Progenitor cell of endocrine pancreas (in vitro differentiated cells): ENCODE results near the gene WDR59. TPM values are rescaled to one million over a fixed set of nuclear protein-coding genes. Genes with fewer than 3 reads are reported as not detected.

Experiments used
- DNase-seq: peaks from one replicate; pipeline ENCODE4 v3.0.0; 2021; ENCODE audit warnings: low spot score; ENCODE audit not compliant: unreplicated experiment
- H3K27ac Mint-ChIP-seq: 2 replicates; pipeline ENCODE4 v1.8.0; 2021; ENCODE audit warnings: mild to moderate bottlenecking, moderate library complexity, mixed read lengths
- H3K27me3 Mint-ChIP-seq: 2 replicates; pipeline ENCODE4 v1.8.0; 2021; ENCODE audit warnings: mixed read lengths
- H3K36me3 Mint-ChIP-seq: 2 replicates; pipeline ENCODE4 v1.8.0; 2022; ENCODE audit warnings: mixed read lengths; ENCODE audit not compliant: insufficient read depth
- H3K4me1 Mint-ChIP-seq: 2 replicates; pipeline ENCODE4 v1.8.0; 2021; ENCODE audit warnings: low read depth, mixed read lengths
- H3K4me3 Mint-ChIP-seq: 2 replicates; pipeline ENCODE4 v1.8.0; 2021; ENCODE audit warnings: low read depth, mild to moderate bottlenecking, moderate library complexity, mixed read lengths
- H3K9me3 Mint-ChIP-seq: 2 replicates; pipeline ENCODE4 v1.8.0; 2021; ENCODE audit warnings: low read depth, mixed read lengths
- total RNA-seq: library from RNA; stranded (reverse); gene quantifications from 2 replicates; pipeline ENCODE4 v1.2.1, GENCODE V29; 2021
- TF ChIP-seq, protein P1 (sequence below): fragments of 200-600 bp; sonication (generic); IDR thresholded peaks from one replicate; pipeline ENCODE4 v1.5.0; 2021; ENCODE audit warnings: antibody characterized with exemption, mild to moderate bottlenecking; ENCODE audit not compliant: unreplicated experiment

WDR59 gene
- total RNA-seq, 1 donor from 2014 or later = 154 TPM

DNA sequence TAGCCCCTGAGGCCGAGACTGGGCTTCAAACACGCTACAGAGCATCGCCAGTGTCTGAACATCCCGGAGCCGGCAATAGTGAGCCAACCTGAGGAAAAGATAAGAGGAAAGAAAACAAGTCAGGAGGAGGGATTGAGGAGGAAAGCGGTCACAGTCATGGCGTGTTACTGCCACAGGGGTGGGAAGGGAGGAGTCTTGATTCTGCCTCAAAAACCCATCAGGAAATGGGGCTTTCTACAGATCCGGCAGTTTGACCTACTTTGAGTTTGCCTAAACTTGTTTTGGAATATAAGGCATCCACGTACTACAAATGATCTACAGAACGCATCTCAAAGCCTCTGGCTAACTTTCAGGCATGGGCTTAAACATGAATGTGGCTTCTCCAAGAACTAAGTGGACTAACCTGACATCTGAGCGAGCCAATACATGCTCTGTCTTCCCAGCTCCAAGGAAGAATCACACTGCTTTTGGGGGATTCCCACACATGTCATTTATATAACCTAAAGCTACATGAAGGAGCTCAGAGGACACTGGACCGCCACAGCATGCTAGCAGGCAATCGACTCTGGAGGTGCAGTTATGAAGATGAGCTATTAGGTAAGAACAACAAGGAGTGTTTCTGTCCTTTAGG is 96.6 kb downstream of the WDR59 start:
- no peak overlapping the region for H3K27ac Mint-ChIP-seq
- peaks cover 53% of the 10 kb centered on the region for H3K36me3 Mint-ChIP-seq
- peaks cover 6% of the 10 kb centered on the region for H3K9me3 Mint-ChIP-seq
- no peak for DNase-seq
- TF ChIP-seq, protein P1, sequence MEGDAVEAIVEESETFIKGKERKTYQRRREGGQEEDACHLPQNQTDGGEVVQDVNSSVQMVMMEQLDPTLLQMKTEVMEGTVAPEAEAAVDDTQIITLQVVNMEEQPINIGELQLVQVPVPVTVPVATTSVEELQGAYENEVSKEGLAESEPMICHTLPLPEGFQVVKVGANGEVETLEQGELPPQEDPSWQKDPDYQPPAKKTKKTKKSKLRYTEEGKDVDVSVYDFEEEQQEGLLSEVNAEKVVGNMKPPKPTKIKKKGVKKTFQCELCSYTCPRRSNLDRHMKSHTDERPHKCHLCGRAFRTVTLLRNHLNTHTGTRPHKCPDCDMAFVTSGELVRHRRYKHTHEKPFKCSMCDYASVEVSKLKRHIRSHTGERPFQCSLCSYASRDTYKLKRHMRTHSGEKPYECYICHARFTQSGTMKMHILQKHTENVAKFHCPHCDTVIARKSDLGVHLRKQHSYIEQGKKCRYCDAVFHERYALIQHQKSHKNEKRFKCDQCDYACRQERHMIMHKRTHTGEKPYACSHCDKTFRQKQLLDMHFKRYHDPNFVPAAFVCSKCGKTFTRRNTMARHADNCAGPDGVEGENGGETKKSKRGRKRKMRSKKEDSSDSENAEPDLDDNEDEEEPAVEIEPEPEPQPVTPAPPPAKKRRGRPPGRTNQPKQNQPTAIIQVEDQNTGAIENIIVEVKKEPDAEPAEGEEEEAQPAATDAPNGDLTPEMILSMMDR = no peak
- no peaks in the 10 kb centered on the region for H3K27me3 Mint-ChIP-seq
- H3K4me3 Mint-ChIP-seq = no peak overlapping the region
- H3K4me1 Mint-ChIP-seq = peaks cover 6% of the 10 kb centered on the region

GRCh38 chr16:74887084-74887483 is 97.8 kb downstream of the WDR59 start:
- no peak overlapping the region for H3K4me3 Mint-ChIP-seq
- DNase-seq = no peak
- TF ChIP-seq, protein P1 = no peak
- H3K27me3 Mint-ChIP-seq = no peaks in the 10 kb centered on the region
- H3K27ac Mint-ChIP-seq = no peak overlapping the region
- H3K9me3 Mint-ChIP-seq = peaks cover 6% of the 10 kb centered on the region
- H3K4me1 Mint-ChIP-seq = peaks cover 6% of the 10 kb centered on the region
- H3K36me3 Mint-ChIP-seq = peaks cover 47% of the 10 kb centered on the region

DNA sequence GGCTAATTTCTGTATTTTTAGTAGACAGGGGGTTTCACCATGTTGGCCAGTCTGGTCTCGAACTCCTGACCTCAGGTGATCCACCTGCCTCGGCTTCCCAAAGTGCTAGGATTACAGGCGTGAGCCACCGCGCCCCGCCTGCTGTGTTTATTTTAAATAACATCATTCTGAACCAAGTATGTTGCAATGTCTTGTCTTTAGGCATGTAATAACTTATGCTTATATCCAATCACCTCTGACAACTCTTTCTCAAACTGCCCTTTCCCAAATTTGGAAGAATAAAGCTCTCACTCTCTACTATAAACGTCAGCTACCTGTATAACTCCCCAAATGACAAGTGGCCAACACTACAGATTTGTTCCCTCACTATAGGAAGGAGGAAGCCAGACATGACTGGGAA is 107.2 kb downstream of the WDR59 start:
- TF ChIP-seq, protein P1 = no peak
- no peaks in the 10 kb centered on the region for H3K4me1 Mint-ChIP-seq
- H3K36me3 Mint-ChIP-seq = peaks cover 24% of the 10 kb centered on the region
- H3K9me3 Mint-ChIP-seq = no peaks in the 10 kb centered on the region
- H3K27me3 Mint-ChIP-seq = no peaks in the 10 kb centered on the region
- H3K4me3 Mint-ChIP-seq = no peak overlapping the region
- DNase-seq = no peak
- H3K27ac Mint-ChIP-seq = peak overlapping the region; percentile 2

DNA sequence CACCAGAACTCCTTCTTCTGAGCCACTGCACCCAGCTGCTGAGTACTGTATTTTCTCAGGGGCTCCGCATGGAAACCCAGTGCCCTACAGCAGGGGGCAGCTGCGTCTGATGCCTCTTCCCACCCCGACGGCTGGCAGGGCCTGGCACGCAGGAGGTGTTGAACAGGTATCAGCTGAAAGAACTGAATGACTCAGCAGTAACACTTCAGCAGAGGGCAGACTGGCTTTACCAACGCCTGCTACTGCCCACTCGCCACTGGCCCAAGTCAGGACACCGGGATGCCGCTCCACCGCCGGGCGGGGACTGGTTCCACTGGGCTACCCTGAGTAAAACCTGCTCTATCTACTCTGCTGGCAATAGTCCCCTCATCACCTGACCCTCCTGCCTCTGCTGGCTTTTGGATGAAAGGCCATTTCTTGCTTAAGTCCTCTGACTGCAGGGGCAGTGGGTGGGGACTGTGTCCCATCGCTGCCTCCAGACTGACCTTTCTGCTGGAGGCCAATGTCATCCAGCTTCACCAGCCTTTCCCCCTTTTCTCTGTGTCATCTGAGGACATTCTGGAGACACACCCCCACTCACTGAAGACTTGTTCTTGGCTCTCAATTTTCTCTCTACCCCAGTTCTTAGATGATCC is 109.9 kb downstream of the WDR59 start:
- H3K4me3 Mint-ChIP-seq = no peak overlapping the region

DNA sequence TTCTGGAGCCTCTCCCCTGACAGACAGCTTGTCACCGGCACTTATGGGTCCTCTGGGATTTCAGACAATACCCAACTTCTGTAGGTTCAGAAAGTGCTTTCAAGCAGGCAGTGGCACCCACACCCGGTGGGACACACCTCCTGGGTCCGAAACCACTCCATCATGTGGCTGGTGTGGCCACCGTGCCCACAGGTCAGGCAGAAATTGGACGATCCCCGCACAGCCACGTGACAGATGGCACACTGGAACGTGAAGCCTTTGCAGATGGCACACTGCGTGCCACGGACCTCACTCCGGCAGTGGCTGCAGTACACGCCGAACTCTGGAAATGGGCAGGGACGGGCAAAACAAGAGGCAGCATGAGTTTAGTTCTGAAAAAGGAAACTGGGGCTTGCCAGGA is 110.8 kb downstream of the WDR59 start:
- Mint-ChIP-seq H3K27ac (no peak overlapping the region), H3K9me3 (no peaks in the 10 kb centered on the region)

More for the DNA sequence above, 109.9 kb downstream of the WDR59 start:
- DNase-seq = no peak
- no peaks in the 10 kb centered on the region for H3K27me3 Mint-ChIP-seq
- H3K36me3 Mint-ChIP-seq = peaks cover 16% of the 10 kb centered on the region
- no peaks in the 10 kb centered on the region for H3K4me1 Mint-ChIP-seq
- no peaks in the 10 kb centered on the region for H3K9me3 Mint-ChIP-seq
- TF ChIP-seq, protein P1 = no peak
- H3K27ac Mint-ChIP-seq = no peak overlapping the region

More for the DNA sequence above, 110.8 kb downstream of the WDR59 start:
- Mint-ChIP-seq H3K4me3 (no peak overlapping the region), H3K36me3 (peaks cover 16% of the 10 kb centered on the region), H3K27me3 (no peaks in the 10 kb centered on the region), H3K4me1 (no peaks in the 10 kb centered on the region)
- no peak for DNase-seq
- TF ChIP-seq, protein P1 = no peak
